Measurements from ENCODE around the gene MRPL24. TPM values are rescaled to one million over a fixed set of nuclear protein-coding genes. Genes with fewer than 3 reads are reported as not detected.

MRPL24 gene
- total and polyA plus RNA-seq, 10 of the 15 experiments (the other 5 are each of a cell fraction or from before 2014, with no cell fraction given), result 87.4 to 269 (median 134) TPM

- FAIRE-seq (no peak), DNase-seq (ENCODE audit: low read depth, low spot score) (no peak), ATAC-seq (peak; percentile 31)
- Histone ChIP-seq H4K20me1 (ENCODE audit: control insufficient read depth, insufficient read depth) (no peaks in the 10 kb centered on the region; the same call in 1 of the 2 replicates), H3K4me2 (ENCODE audit: control insufficient read depth, insufficient read depth) (peak within 1 kb of the TSS; percentile 90), H3K4me1 (ENCODE audit: control insufficient read depth, insufficient read depth, low read length) (peaks cover 6% of the 10 kb centered on the region), H3K27ac (ENCODE audit: control insufficient read depth, insufficient read depth) (no peak within 1 kb of the TSS), H3K9ac (ENCODE audit: control insufficient read depth, insufficient read depth, low read length) (no peak within 1 kb of the TSS), H3K9me3 (replicated peaks; ENCODE audit: control insufficient read depth, insufficient read depth, low read length) (no peaks in the 10 kb centered on the region), H2AFZ (ENCODE audit: control insufficient read depth, low read depth, low read length) (peak within 1 kb of the TSS; percentile 44), H3K79me2 (ENCODE audit: control insufficient read depth, insufficient read depth, low read length) (no peaks in the 10 kb centered on the region), H3K36me3 (ENCODE audit: control insufficient read depth in 2 of 2, insufficient read depth in 2 of 2, low read length in 1 of 2) (no peaks in the 10 kb centered on the region; a peak in 1 of 4 replicates), H3K27me3 (replicated peaks in 1 of 2; ENCODE audit: control insufficient read depth in 2 of 2, insufficient read depth in 2 of 2, low read length in 1 of 2) (peaks cover 10 to 15% of the 10 kb centered on the region in 2 experiments), H3K4me3 (peak within 1 kb of the TSS; percentile 35; the same call in 1 of the 2 replicates)
- WGBS (ENCODE audit: insufficient coverage, insufficient replicate concordance, low lambda C conversion rate, missing lambda C conversion rate), result 6% methylated on average over 41 of the region's 42 CpGs
- POLR2A ChIA-PET, result interaction anchor here (0.6 kb wide), 1 partner anchor 18 kb away, joined by 3 read pairs; no protein-coding TSS in a partner anchor
- RAD21 ChIA-PET (ENCODE audit: unreplicated experiment), result interaction anchor here (1.5 to 3.6 kb wide), 5 partner anchors 8 to 81 kb away, joined by 4 to 28 read pairs (median 15); no protein-coding TSS in a partner anchor
- CTCF ChIA-PET, result interaction anchor here (1.0 to 9.5 kb wide), 23 partner anchors 11 to 184 kb away, joined by 3 to 157 read pairs (median 4); partner anchors contain the start of genes HAPLN2, INSRR, ISG20L2 and METTL25B
- intact Hi-C loops (cut with micrococcal nuclease; ENCODE audit: unreplicated experiment) (no loop called here), in situ Hi-C loops (cut with MboI) (no loop called here)
- SMC1A ChIA-PET (ENCODE audit: uncharacterized antibody, unreplicated experiment), result interaction anchor here (0.8 to 2.4 kb wide), 4 partner anchors 16 to 21 kb away, joined by 3 to 11 read pairs (median 7); no protein-coding TSS in a partner anchor
- no TSS peak for BruUV-seq (replicated peaks)
- peak; percentile 70 for TF ChIP-seq SUZ12 (IDR thresholded peaks at IDR 0.05; ENCODE audit: unreplicated experiment)
- no peak for TF ChIP-seq ATF2 (IDR thresholded peaks at IDR 0.05; ENCODE audit: low read length)
Measured at GRCh38 chr1:156705321-156705917, 35.5 kb downstream of the MRPL24 start, which contains the start of gene CRABP2. TSS of gene CRABP2 (minus strand) at chr1:156705583. CDS start at chr1:156705446, 137 bp downstream.

DNA sequence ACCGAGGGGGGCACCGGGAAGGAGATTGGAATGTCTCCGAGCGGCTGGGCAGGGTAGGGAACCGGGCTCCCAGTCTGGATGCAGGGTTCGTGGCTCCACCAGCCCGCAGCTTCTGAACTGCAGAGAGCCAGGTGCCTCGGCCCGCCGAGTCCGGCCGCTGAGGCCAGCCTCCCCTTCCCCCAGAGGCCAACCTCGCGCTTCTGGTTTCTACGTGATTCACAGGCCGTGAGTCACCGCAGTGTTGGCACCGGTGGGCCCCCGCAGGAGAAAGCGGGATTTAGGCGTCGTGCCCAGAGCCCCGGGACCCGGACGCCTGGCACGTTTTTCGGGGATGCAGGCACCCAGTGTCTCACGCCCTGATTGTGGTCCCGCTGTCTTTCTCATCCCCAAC lies 36.0 kb downstream of the MRPL24 start:
- 8% methylated on average over 29 of the region's 29 CpGs for WGBS (ENCODE audit: insufficient coverage, insufficient replicate concordance, low lambda C conversion rate, missing lambda C conversion rate)
- Histone ChIP-seq H3K36me3 (ENCODE audit: control insufficient read depth in 2 of 2, insufficient read depth in 2 of 2, low read length in 1 of 2) (no peaks in the 10 kb centered on the region; a peak in 1 of 4 replicates), H2AFZ (ENCODE audit: control insufficient read depth, low read depth, low read length) (no peak overlapping the region; the same call in 1 of the 2 replicates), H3K27me3 (replicated peaks in 1 of 2; ENCODE audit: control insufficient read depth in 2 of 2, insufficient read depth in 2 of 2, low read length in 1 of 2) (peaks cover 10 to 15% of the 10 kb centered on the region in 2 experiments), H3K4me1 (ENCODE audit: control insufficient read depth, insufficient read depth, low read length) (peaks cover 6% of the 10 kb centered on the region), H3K27ac (ENCODE audit: control insufficient read depth, insufficient read depth) (no peak overlapping the region), H3K9me3 (replicated peaks; ENCODE audit: control insufficient read depth, insufficient read depth, low read length) (no peaks in the 10 kb centered on the region), H4K20me1 (ENCODE audit: control insufficient read depth, insufficient read depth) (no peaks in the 10 kb centered on the region; the same call in 1 of the 2 replicates), H3K4me3 (no peak overlapping the region), H3K4me2 (ENCODE audit: control insufficient read depth, insufficient read depth) (no peak overlapping the region), H3K79me2 (ENCODE audit: control insufficient read depth, insufficient read depth, low read length) (no peaks in the 10 kb centered on the region), H3K9ac (ENCODE audit: control insufficient read depth, insufficient read depth, low read length) (no peak overlapping the region)
- CTCF ChIA-PET, result interaction anchor here (1.0 to 9.5 kb wide), 12 partner anchors 10 to 184 kb away, joined by 3 to 157 read pairs (median 6); partner anchors contain the start of genes HAPLN2, INSRR, ISG20L2 and METTL25B
- in situ Hi-C loops (cut with MboI) (no loop called here), intact Hi-C loops (cut with micrococcal nuclease; ENCODE audit: unreplicated experiment) (no loop called here)
- DNase-seq (ENCODE audit: low read depth, low spot score) (no peak), ATAC-seq (no peak), FAIRE-seq (no peak)
- BruUV-seq (replicated peaks), result no TSS peak
- RAD21 ChIA-PET (ENCODE audit: unreplicated experiment), result interaction anchor here (1.5 to 3.6 kb wide), 3 partner anchors 21 to 81 kb away, joined by 5 to 19 read pairs (median 15); no protein-coding TSS in a partner anchor
- POLR2A ChIA-PET, result no interaction called here
- SMC1A ChIA-PET (ENCODE audit: uncharacterized antibody, unreplicated experiment), result interaction anchor here (0.8 kb wide), 1 partner anchor 15 kb away, joined by 3 read pairs; no protein-coding TSS in a partner anchor
- TF ChIP-seq BHLHE40 (IDR thresholded peaks at IDR 0.05; ENCODE audit: borderline replicate concordance in 1 of 2, low read depth in 2 of 2, low read length in 1 of 2) (peak in 1 of 2 experiments; percentile 23; a peak in 1 of 4 replicates), KLF5 (IDR thresholded peaks at IDR 0.05; ENCODE audit: partially characterized antibody) (no peak), ZBTB4 (CRISPR knock-in tag; IDR thresholded peaks at IDR 0.05) (no peak), CREB1 (IDR thresholded peaks at IDR 0.05; ENCODE audit: low read depth) (no peak)
